SIG-M5 treated with dmso at 0.1 percent for 504 hours (cell line): Measurements from ENCODE around the gene ITSN1.

Source experiments
- DNase-seq: peaks from one replicate; lab custom pipeline; 2025; ENCODE audit not compliant: unreplicated experiment; lab: John Stamatoyannopoulos, UW

Gene ITSN1

GRCh38 chr21:33680870-33681269 lies 38.6 kb downstream of the ITSN1 start:
- DNase-seq, result no peak

GRCh38 chr21:33682992-33683627 lies 40.8 kb downstream of the ITSN1 start:
- DNase-seq, result no peak

- DNase-seq, result no peak
Observed at GRCh38 chr21:33684068-33684467, 41.8 kb downstream of the ITSN1 start.

GRCh38 chr21:33684923-33685560 lies 42.7 kb downstream of the ITSN1 start:
- no peak for DNase-seq

GRCh38 chr21:33685613-33686197 lies 43.4 kb downstream of the ITSN1 start:
- DNase-seq, result no peak

GRCh38 chr21:33686386-33686785 lies 44.1 kb downstream of the ITSN1 start:
- no peak for DNase-seq

DNA sequence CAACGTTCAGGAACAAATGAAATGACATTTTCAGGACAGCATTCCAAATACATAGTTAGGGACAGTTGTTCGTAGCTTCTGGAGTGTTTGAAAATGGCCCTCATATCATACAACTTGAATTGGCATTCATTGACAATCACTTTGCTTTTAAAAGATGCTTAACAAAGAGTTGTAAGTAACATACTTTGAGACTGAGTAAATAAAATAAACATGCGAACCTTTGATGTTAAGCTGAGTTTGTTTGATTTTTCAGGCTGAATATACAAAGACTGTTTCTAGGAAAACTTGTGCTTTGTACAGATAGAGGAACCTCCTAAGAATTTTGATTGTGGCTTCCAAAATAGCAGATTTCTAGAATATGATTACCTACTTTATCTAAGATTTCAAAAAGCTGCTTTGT lies 45.3 kb downstream of the ITSN1 start:
- no peak for DNase-seq

GRCh38 chr21:33688353-33688752 lies 46.1 kb downstream of the ITSN1 start:
- no peak for DNase-seq

- no peak for DNase-seq
Observed at GRCh38 chr21:33690874-33691273, 48.6 kb downstream of the ITSN1 start.

DNA sequence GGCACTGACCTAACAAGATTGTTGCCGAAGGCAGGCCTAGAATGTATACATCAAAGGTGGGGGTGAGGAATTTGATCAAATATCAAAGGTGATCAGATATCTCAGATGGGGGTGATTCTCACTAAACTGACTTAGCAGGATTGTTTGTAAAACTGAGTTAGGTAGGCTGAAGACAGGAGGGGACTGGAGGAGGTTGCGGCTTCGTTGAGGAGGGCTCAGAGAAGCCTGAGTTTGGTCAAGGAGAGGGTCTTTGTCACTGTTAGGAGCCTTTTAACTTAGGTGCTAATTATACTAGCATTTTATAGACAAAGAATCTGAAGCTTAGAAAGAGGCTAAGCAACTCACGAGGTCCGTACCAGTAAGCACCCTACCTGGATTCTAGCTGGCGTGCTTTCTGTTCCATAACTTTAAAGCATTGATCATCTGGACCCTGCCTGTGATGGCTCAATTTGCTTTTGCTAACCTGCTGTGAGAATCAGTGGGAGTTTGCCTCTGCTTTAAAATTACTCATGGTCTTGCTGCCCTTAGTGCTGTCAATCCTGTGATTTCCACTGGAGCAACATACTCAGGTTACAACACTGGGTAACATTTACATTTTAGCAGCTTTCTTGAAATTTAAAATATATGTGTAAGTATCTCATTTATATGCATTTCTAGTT lies 49.8 kb downstream of the ITSN1 start:
- no peak for DNase-seq

GRCh38 chr21:33695813-33696212 lies 53.5 kb downstream of the ITSN1 start:
- DNase-seq, result no peak

DNA sequence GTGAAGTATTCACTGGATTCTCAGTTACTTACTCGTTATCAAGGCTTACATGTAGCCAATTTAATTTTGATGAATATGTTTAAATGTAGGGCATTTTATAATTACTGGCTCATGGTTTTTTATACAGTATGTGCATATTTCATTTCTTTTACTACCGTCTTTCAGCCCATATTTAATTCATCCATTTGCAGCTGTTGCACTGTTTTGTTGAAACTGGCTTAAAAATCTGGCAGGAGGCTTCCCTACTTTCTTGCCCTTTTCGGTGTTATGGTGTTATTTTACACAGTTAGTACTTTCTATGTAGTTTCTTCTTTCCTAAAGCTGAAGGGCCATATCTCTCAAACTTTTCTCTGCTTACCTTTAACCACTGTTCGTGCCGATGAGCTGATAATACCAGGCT lies 54.2 kb downstream of the ITSN1 start:
- DNase-seq, result no peak

DNA sequence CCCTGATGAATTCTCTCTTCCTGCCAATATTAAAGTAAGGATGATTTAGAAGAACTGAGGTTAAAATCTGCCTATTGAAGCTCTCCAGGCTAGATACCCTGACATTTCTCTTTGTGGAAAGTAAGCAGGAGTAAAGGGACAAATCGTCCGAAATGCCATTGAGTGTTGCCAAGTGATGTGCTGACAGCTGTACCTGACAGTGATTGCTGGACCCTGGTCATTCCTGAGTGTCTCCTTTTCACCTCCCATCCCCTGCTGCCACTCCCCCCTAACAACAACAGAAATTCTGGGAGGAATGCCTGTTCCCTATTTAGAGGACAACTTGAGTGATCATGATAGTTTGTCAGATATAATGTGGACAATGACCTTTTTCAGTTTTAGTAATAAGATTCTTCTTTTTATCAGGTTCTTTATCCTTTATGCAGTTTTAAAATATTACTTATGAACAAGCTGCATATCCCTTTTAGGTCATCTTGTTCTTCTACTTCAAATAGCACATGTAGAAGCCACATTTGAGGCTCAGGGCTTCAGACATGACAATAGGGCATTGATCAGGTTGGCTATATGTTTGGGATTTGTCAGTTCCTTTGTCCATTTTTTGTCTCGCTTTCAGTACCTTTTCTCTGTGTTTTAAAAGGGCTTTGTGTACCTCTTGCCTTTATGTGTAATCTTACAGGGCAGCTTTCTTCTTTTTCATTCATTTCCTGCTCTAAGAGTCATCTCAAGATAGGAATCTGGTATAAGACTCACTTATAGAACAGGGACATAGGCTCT lies 56.0 kb downstream of the ITSN1 start:
- DNase-seq, result no peak

DNA sequence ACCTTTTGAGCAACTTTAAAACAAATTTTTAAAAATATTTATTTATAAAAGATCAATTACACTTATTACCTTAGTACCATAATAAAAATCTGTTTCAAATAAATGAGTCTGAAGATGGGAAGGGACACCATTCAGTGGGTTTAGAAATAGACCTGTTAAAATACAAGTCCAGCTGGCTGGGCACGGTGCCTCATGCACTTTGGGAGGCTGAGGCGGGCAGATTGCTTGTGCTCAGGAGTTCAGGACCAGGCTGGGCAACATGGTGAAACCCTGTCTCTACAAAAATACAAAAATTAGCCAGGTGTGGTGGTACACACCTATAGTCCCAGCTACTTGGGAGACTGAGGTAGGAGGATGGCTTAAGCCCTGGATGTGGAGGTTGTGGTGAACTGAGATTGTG lies 57.0 kb downstream of the ITSN1 start:
- DNase-seq, result no peak

GRCh38 chr21:33700491-33700890 lies 58.2 kb downstream of the ITSN1 start:
- no peak for DNase-seq

DNA sequence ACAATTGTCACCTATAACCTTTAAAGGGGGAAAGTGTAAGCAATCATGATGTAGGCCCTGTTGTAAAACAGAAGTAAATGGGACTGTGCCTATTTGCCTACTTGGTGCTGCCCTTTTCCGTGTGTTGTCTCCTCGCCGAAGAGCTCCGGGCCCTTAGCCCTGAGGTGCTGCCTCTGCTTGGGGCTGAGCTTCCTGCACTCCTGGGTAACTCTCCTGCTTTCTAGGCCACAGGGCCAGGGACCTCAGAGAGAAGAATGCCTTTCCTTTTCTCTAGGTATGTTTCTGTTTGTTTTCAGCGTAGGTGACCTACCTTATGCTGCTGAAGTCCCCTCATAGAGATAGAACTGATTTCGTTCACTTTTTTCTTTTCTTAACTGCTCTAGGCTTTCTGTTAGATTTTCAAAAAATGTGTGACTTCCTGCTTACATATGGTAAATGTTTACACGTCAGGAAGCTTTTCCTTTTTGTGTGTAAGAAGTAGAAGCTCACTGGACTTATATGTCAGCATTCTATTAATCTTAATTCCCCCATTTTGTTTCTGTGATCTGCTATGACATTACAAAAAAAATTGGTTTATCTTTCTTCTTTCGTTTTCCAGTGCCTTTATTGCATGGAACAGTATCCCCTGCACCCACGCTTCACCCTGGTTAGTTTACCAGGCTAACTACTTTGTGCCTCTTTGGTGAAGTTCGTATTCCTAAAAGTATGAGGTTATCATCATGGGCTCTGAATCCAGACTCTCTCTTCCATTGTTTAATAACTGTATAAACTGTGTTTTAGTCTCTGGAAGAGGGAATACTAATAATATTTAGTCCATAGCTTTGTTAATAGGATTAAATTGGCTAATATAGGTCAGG lies 61.7 kb downstream of the ITSN1 start:
- no peak for DNase-seq

DNA sequence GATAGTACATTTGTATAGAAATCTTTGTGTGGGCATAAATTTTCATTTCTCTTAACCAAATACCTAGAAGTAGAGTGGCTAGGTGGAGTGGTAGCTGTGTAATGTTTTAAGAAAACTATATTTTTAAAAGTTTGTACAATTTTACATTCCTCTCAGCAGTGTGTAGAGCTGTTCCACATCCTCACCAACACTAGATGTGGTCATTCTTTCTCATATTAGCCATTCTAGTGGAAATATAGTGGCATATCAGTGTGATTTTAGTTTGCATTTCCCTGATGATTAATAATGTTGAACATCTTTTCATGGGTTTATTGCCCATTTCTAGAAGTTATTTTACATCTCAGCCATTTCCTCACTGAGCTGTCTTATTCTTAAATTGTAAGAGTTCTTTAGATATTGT lies 65.5 kb downstream of the ITSN1 start:
- no peak for DNase-seq

GRCh38 chr21:33708874-33709273 lies 66.6 kb downstream of the ITSN1 start:
- DNase-seq, result no peak

DNA sequence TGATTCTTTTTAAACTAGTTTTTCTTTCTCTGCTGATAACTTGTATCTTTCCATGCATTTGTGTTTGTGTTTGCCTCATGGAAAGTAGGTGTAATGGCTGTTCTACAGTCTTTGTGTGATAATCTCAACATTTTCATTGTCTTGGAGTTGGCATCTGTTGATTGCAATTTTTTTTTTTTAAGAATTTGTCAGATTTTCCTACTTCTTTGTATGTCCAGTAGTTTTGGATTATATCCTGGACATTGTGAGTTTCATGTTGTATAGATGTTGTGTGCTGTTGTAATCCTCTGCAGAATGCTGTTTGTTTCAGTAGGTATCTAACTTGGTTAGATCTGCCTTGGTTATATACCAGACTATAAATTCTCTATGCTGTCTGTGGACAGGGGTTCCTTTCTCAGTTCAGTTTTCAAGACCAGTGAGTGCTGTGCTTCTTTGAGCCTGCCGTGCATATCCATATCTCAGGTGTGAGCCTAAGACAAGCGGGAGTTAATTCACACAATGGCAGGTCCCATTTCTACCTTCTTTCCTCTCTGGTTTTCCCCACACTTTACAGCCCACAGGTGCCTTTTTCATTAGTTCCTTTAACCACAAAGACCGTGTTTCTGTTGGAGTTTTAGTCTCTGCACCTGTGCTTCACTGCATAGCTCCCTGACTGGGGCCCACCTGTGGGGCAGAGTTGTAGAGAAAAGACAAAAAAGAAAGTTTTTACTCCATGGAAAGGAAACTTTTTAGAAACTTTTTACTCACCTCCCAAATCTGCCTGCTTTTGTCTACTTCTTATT lies 69.9 kb downstream of the ITSN1 start:
- no peak for DNase-seq

DNA sequence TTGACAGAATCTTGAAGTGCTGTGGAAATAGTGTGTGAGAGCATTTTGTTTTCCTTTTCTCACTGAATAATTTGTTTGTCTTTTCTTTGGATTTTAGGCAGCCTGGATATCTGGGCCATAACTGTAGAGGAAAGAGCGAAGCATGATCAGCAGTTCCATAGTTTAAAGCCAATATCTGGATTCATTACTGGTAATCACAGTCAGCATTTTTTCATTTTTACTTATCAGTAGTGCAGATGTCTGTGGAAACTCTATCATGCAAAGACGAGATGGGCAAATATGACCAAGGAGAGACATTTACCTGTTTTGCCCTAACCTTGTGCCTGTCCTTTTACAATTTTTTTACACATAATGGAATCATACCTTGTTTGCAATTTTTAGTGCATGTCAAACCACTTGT lies 78.8 kb downstream of the ITSN1 start:
- no peak for DNase-seq
